ENCODE data around the gene EID1.

Gene EID1, protein sequence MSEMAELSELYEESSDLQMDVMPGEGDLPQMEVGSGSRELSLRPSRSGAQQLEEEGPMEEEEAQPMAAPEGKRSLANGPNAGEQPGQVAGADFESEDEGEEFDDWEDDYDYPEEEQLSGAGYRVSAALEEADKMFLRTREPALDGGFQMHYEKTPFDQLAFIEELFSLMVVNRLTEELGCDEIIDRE

DNA sequence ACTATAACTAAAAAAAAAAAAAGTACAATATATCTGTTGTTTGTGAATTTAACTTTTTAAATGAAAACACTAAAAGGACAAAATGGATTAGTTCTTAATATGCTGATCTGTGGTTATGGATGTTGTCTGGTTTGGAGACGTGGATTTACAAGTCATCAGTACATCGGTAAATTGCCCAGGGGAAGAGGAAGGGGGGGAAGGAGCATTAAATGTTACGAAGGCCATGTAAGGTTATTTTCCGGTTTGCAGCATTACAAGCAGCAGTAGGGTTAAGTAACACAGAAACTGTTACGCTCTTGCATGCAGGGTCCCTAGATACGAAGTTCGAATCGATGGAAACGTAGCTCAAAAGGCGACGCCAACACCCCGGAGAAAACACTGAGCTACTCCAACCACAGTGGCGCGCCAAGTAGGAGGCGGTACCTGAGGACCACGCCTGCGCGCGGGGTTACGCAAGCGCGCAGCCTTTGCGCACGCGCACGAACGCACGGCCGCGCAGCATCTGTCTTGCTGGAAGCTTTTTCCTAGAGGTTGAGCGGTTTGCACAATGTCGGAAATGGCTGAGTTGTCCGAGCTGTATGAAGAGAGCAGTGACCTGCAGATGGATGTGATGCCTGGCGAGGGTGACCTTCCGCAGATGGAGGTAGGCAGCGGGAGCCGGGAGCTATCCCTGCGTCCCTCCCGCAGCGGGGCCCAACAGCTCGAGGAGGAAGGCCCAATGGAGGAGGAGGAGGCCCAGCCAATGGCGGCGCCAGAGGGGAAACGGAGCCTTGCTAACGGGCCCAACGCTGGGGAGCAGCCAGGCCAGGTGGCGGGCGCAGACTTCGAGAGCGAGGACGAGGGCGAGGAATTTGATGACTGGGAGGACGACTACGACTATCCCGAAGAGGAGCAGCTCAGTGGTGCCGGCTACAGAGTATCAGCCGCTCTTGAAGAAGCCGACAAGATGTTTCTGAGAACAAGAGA, at the start of gene EID1:
EID1 (plus strand) TSS at position 505 of the 966 bp plus-strand sequence; CDS start at position 548, 43 bp downstream.
- H3K4me3 ChIP-seq (ENCODE audit: low read depth, low read length), result peak within 1 kb of the TSS; percentile 89
- in situ Hi-C loops (cut with HindIII; ENCODE audit: low sequenced_read_pairs), result no loop called here
- TF ChIP-seq, protein P1, sequence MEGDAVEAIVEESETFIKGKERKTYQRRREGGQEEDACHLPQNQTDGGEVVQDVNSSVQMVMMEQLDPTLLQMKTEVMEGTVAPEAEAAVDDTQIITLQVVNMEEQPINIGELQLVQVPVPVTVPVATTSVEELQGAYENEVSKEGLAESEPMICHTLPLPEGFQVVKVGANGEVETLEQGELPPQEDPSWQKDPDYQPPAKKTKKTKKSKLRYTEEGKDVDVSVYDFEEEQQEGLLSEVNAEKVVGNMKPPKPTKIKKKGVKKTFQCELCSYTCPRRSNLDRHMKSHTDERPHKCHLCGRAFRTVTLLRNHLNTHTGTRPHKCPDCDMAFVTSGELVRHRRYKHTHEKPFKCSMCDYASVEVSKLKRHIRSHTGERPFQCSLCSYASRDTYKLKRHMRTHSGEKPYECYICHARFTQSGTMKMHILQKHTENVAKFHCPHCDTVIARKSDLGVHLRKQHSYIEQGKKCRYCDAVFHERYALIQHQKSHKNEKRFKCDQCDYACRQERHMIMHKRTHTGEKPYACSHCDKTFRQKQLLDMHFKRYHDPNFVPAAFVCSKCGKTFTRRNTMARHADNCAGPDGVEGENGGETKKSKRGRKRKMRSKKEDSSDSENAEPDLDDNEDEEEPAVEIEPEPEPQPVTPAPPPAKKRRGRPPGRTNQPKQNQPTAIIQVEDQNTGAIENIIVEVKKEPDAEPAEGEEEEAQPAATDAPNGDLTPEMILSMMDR (IDR thresholded peaks at IDR 0.05; ENCODE audit: low read depth, low read length), result no peak
- peak; percentile 97 for DNase-seq (ENCODE audit: low read depth, low spot score)

DNA sequence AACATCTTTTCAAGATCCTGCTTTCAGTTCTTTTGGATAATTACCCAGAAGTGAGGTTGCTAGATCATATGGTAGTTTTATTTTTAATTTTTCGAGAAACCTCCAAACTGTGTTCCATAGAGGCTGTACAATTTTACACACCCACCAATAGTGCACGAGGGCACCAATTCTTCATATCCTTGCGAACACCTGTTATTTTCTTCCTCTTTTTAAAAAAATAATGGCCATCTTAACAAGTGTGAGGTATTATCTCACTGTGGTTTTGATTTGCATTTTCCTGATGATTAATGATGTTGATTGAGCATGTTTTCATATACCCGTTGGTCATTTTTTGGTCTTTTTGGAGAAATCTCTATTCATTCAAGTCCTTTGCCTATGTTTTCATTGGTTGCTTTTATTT, 49.5 kb upstream of the EID1 start:
- in situ Hi-C loops (cut with HindIII; ENCODE audit: low sequenced_read_pairs), result no loop called here
- no peak overlapping the region for H3K4me3 ChIP-seq (ENCODE audit: low read depth, low read length)
- TF ChIP-seq, protein P1 (IDR thresholded peaks at IDR 0.05; ENCODE audit: low read depth, low read length), result no peak
- no peak for DNase-seq (ENCODE audit: low read depth, low spot score)

DNA sequence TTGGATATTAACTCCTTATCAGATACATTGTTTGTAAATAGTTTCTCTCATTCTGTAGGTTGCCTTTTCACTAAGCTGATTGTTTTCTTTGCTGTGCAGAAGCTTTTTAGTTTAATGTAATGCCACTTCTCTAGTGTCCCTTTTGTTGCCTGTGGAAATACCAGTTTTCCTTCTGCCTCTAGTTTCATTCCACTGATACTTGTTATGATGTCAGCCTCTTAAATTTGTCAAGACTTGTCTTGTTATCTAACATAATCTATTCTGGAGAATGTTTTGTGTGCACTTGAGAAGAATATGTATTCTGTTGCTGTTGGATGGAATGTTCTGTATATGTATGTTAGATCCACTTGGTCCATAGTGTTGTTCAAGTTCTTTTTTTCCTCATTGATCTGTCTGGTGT, 49.0 kb upstream of the EID1 start:
- no peak for DNase-seq (ENCODE audit: low read depth, low spot score)
- H3K4me3 ChIP-seq (ENCODE audit: low read depth, low read length), result no peak overlapping the region
- in situ Hi-C loops (cut with HindIII; ENCODE audit: low sequenced_read_pairs), result no loop called here
- TF ChIP-seq, protein P1 (IDR thresholded peaks at IDR 0.05; ENCODE audit: low read depth, low read length), result no peak

DNA sequence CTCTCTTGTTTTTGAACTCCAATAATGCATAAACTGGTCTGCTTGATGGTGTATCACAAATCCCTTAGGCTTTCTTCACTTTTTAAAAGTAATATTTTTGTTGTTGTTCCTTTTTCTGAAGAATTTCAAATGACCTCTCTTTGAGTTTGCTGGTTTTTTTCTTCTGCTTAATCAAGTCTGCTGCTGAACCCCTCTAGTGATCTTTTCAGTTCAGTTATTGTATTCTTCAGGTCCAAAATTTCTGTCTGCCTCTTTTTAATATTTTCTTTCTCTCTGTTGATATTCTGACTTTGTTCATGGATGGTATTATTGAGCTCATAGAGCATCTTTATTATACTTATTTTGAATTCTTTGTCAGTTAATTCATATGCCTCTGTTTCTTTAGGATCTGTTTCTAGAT, 45.3 kb upstream of the EID1 start:
- DNase-seq (ENCODE audit: low read depth, low spot score), result no peak
- no peak overlapping the region for H3K4me3 ChIP-seq (ENCODE audit: low read depth, low read length)
- in situ Hi-C loops (cut with HindIII; ENCODE audit: low sequenced_read_pairs), result no loop called here
- TF ChIP-seq, protein P1 (IDR thresholded peaks at IDR 0.05; ENCODE audit: low read depth, low read length), result no peak

DNA sequence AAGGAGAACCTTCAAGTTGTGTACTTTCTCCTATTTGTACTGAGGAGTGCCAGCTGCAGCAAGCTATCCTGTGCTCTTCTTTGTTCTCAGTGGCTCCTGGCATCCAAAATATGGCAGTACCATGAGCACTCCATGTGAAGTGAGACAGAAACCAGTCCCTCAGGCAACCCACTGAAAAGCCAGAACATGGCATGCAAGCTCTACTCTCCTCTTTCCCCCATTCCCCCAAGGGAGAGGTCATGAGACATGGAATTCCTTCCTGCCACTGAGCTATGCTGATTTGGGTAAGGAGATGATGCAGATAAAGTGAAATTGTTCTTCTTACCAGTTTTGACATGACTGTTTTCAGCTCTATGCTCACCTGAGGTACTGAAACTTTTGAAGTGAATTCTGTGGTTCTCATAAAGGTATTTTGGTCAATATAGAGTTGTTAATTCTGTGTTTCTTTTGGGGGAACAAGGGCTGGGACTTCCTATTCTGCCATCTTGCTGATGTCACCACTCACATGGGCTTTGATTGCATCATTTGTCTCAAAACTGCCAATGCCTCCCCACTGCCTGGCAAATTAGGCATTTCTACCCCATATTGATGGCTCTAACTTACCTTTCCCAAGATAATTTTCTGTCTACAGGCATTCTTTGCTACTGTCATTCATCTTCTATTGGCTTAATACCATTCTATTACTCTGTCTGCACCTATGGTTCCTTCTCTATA, 44.3 kb upstream of the EID1 start:
- in situ Hi-C loops (cut with HindIII; ENCODE audit: low sequenced_read_pairs), result no loop called here
- no peak overlapping the region for H3K4me3 ChIP-seq (ENCODE audit: low read depth, low read length)
- DNase-seq (ENCODE audit: low read depth, low spot score), result no peak
- TF ChIP-seq, protein P1 (IDR thresholded peaks at IDR 0.05; ENCODE audit: low read depth, low read length), result no peak

DNA sequence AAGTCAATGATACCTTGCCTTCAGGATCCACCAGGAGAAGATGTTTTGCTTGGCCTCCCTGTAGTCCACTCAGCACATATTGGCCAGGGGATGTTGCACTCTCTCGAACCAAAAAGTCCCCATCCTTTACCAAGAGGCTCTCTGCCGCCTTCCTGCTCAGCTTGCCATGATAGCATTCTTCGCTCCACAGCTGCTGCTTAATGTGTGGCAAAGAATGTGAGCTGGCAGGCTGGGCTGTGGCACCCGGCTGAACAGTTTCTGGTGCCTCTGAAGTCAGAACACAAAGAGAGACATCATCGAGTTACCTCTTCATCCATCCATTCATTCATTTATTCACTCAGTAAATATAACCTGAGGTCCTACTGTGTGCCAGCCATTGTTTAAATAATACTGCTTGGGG, 43.2 kb upstream of the EID1 start:
- H3K4me3 ChIP-seq (ENCODE audit: low read depth, low read length), result no peak overlapping the region
- in situ Hi-C loops (cut with HindIII; ENCODE audit: low sequenced_read_pairs), result no loop called here
- TF ChIP-seq, protein P1 (IDR thresholded peaks at IDR 0.05; ENCODE audit: low read depth, low read length), result no peak
- no peak for DNase-seq (ENCODE audit: low read depth, low spot score)
